Measurements from ENCODE around the gene TEP1.

DNA sequence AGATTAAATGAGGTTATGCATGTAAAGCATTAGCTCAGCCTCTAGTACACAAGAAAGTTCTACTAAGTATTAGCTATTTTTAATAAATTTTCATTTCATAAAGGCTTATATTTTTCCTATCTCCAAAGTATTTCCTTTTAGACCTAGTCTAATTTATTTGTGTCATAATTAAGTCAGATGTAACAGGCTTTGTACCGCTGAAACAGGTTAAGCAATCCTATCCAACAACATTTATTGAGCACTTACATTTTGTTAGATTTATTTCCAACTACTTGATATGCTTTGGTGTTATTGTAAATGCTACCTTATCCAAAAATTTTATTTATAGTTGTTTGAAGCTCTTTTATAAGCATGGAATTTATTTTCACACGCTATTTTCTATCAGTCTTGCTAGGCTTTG is 71.7 kb downstream of the TEP1 start:
- no peak for TF ChIP-seq EZH2 (IDR thresholded peaks at IDR 0.05; ENCODE audit: insufficient read depth, poor library complexity, severe bottlenecking)
- TF ChIP-seq EZH2phosphoT487 (IDR thresholded peaks at IDR 0.05; ENCODE audit: insufficient read depth, low read depth), result no peak

Measured in GM23248 (cell line).